A549 treated with dexamethasone at 1 μM for 4 hours (cell line): ENCODE data around the gene DHX36. TPM values are rescaled to one million over a fixed set of nuclear protein-coding genes. Genes with fewer than 3 reads are reported as not detected.

Experiments used
- total RNA-seq: library from RNA; stranded (reverse); fragments of 200-300 nt; extraction: Qiagen RNA extraction; gene quantifications from 5 replicates; pipeline ENCODE4 v1.2.3, GENCODE V29; 2022

Gene DHX36
- 54.1 to 66.2 TPM (median 59.1 TPM) in 5 replicates for total RNA-seq

GRCh38 chr3:154323891-154324738 lies at the start of gene DHX36:
DHX36 (minus strand) TSS chr3:154324487; CDS start chr3:154324416, 71 bp downstream.

Other genes with a start within 250 kb of the DHX36 start
- gene ARHGEF26, start 203.1 kb downstream of the DHX36 start, total RNA-seq, result 10.9 to 15.3 TPM (median 12.3 TPM) in 5 replicates
- not detected in 5 replicates for gene GPR149, start 105.7 kb upstream of the DHX36 start, total RNA-seq